CD14-positive monocyte (primary cell): ENCODE data around the gene GALNS. TPM values are rescaled to one million over a fixed set of nuclear protein-coding genes. Genes with fewer than 3 reads are reported as not detected.

Experiments used
- DNase-seq, 3 donors: peaks; one replicate each; pipeline ENCODE4 v3.0.0-alpha.2; 2011 to 2022
- H2AFZ ChIP-seq: 2 replicates; pipeline ENCODE4 v1.6.0; 2012; ENCODE audit warnings: mild to moderate bottlenecking, low read depth, low read length, inconsistent platforms; ENCODE audit not compliant: insufficient read depth, poor library complexity, severe bottlenecking
- H3K27ac ChIP-seq, 2 donors: 1 replicate in 1 of 2; 2 replicates in 1 of 2; pipeline ENCODE4 v1.5.1; 2012 to 2013; ENCODE audit warnings: low read length in 2 of 2, control low read depth in 1 of 2, inconsistent platforms in 1 of 2, low read depth in 1 of 2, mild to moderate bottlenecking in 1 of 2
- H3K27me3 ChIP-seq, 2 donors: one replicate each; pipeline versions ENCODE4 v1.6.0 to v1.6.1; 2011 to 2013; ENCODE audit warnings: low read length in 2 of 2; ENCODE audit not compliant: control insufficient read depth in 2 of 2, insufficient read depth in 2 of 2
- H3K36me3 ChIP-seq, 2 donors: replicated peaks in 1 of 2; 1 replicate in 1 of 2; 2 replicates in 1 of 2; pipeline versions ENCODE4 v1.5.1 to v1.6.1; 2012 to 2013; ENCODE audit warnings: low read length in 2 of 2, control low read depth in 1 of 2, inconsistent platforms in 1 of 2, mild to moderate bottlenecking in 1 of 2; ENCODE audit not compliant: insufficient read depth in 2 of 2, control insufficient read depth in 1 of 2
- H3K4me1 ChIP-seq, 2 donors: 1 replicate in 1 of 2; 2 replicates in 1 of 2; pipeline versions ENCODE4 v1.5.1 to v1.6.1; 2012 to 2013; ENCODE audit warnings: low read length in 2 of 2, control low read depth in 1 of 2, inconsistent platforms in 1 of 2, mild to moderate bottlenecking in 1 of 2, moderate library complexity in 1 of 2; ENCODE audit not compliant: insufficient read depth in 2 of 2, control insufficient read depth in 1 of 2
- H3K4me2 ChIP-seq: replicated peaks from 2 replicates; pipeline ENCODE3; 2012; ENCODE audit warnings: low read length, moderate library complexity, mild to moderate bottlenecking; ENCODE audit not compliant: poor library complexity, severe bottlenecking; ENCODE audit errors: extremely low read depth
- H3K4me3 ChIP-seq, 3 experiments: fragments of 200-600 bp in 1 of 3; sonication (generic) in 1 of 3; replicated peaks in 1 of 3; 1 replicate in 2 of 3; 2 replicates in 1 of 3; pipeline ENCODE4 v1.5.1; 2011 to 2013; ENCODE audit warnings: low read length in 3 of 3, mild to moderate bottlenecking in 3 of 3, control low read depth in 2 of 3, low read depth in 2 of 3, inconsistent platforms in 1 of 3, moderate library complexity in 1 of 3
- H3K79me2 ChIP-seq: 2 replicates; pipeline ENCODE4 v1.6.0; 2012; ENCODE audit warnings: mild to moderate bottlenecking, control low read depth, inconsistent platforms, low read length, moderate library complexity; ENCODE audit not compliant: insufficient read depth
- H3K9ac ChIP-seq: 2 replicates; pipeline ENCODE4 v1.6.0; 2017; ENCODE audit warnings: low read length, mild to moderate bottlenecking; ENCODE audit not compliant: insufficient read depth, poor library complexity, severe bottlenecking
- H3K9me3 ChIP-seq, 2 donors: replicated peaks in 1 of 2; 1 replicate in 1 of 2; 2 replicates in 1 of 2; pipeline versions ENCODE4 v1.5.1 to v1.6.1; 2012 to 2013; ENCODE audit warnings: low read length in 2 of 2, control low read depth in 1 of 2; ENCODE audit not compliant: control insufficient read depth in 1 of 2, insufficient read depth in 1 of 2
- H4K20me1 ChIP-seq: 2 replicates; pipeline ENCODE4 v1.6.0; 2012; ENCODE audit warnings: mild to moderate bottlenecking, low read length, control low read depth, moderate library complexity; ENCODE audit not compliant: insufficient read depth
- H3K27ac Mint-ChIP-seq, 7 donors: one replicate each; pipeline ENCODE4 v1.8.0; 2020; ENCODE audit warnings: mild to moderate bottlenecking in 7 of 7, mixed read lengths in 7 of 7, moderate library complexity in 6 of 7, inconsistent platforms in 2 of 7
- H3K27me3 Mint-ChIP-seq, 3 donors: one replicate each; pipeline ENCODE4 v1.8.0; 2021 to 2022; ENCODE audit warnings: low read depth in 3 of 3, mild to moderate bottlenecking in 3 of 3, mixed read lengths in 3 of 3, moderate library complexity in 3 of 3, inconsistent platforms in 1 of 3
- H3K36me3 Mint-ChIP-seq, 2 donors: one replicate each; pipeline ENCODE4 v1.8.0; 2020; ENCODE audit warnings: mixed read lengths in 2 of 2, inconsistent platforms in 1 of 2, mild to moderate bottlenecking in 1 of 2
- H3K4me1 Mint-ChIP-seq: one replicate; pipeline ENCODE4 v1.8.0; 2020; ENCODE audit warnings: mild to moderate bottlenecking, mixed read lengths
- H3K4me3 Mint-ChIP-seq, 2 donors: one replicate each; pipeline ENCODE4 v1.8.0; 2020; ENCODE audit warnings: mild to moderate bottlenecking in 2 of 2, mixed read lengths in 2 of 2, moderate library complexity in 1 of 2
- H3K9me3 Mint-ChIP-seq, 7 donors: one replicate each; pipeline ENCODE4 v1.8.0; 2020 to 2022; ENCODE audit warnings: mixed read lengths in 7 of 7, mild to moderate bottlenecking in 6 of 7, moderate library complexity in 6 of 7, inconsistent platforms in 2 of 7
- CTCF ChIP-seq: fragments of 200-600 bp; IDR thresholded peaks from one replicate; pipeline ENCODE4 v1.8.0; 2022; ENCODE audit warnings: antibody characterized with exemption, mild to moderate bottlenecking
- WGBS: methylation state at CpG from one replicate; pipeline ENCODE4 v1.1.5; 2013; ENCODE audit warnings: missing lambda C conversion rate; ENCODE audit not compliant: insufficient coverage; 5-methylcytosine and 5-hydroxymethylcytosine counted together
- intact Hi-C, 2 donors: fragments of 100-400 bp; cut with micrococcal nuclease; formaldehyde crosslinking; loops; one replicate each; pipeline versions ENCODE4 v1.15.0 to v1.15.1; 2023
- polyA plus RNA-seq, 3 donors: library from polyadenylated mRNA; depleted of rRNA in 1 of 3; unstranded in 2 of 3; stranded (reverse) in 1 of 3; fragments of 300-500 nt in 2 of 3; fragments of >200 nt in 1 of 3; fragmentation: Illumina TruSeq in 2 of 3; gene quantifications; 1 replicate in 2 of 3; 2 replicates in 1 of 3; pipeline ENCODE4 v1.2.3, GENCODE V29; 2012 to 2021

The GALNS gene
- polyA plus RNA-seq, 3 donors: 20.2 to 34.4 (median 32.2) TPM

- Mint-ChIP-seq H3K4me1 (no peaks in the 10 kb centered on the region), H3K36me3 (peaks cover 59 to 85% of the 10 kb centered on the region in 2 donors), H3K9me3 (peaks cover 13 to 28% (median 18%) of the 10 kb centered on the region in 7 donors), H3K27me3 (peaks cover 0 to 5% (median 1%) of the 10 kb centered on the region in 3 donors), H3K4me3 (no peak overlapping the region), H3K27ac (peak overlapping the region in 2 of 7 donors; percentile 37 to 58)
- intact Hi-C loops: no loop called here
- H4K20me1 ChIP-seq: peaks cover 96% of the 10 kb centered on the region
- H3K9me3 ChIP-seq: peaks cover 9 to 30% of the 10 kb centered on the region in 2 donors
- H3K4me2 ChIP-seq: no peak overlapping the region
- DNase-seq: no peak
- H3K27me3 ChIP-seq: no peaks in the 10 kb centered on the region
- no peaks in the 10 kb centered on the region for H3K79me2 ChIP-seq
- peaks cover 78 to 83% of the 10 kb centered on the region in 2 donors for H3K36me3 ChIP-seq
- WGBS: 97% methylated on average over 36 of the region's 39 CpGs
- H3K4me1 ChIP-seq: no peaks in the 10 kb centered on the region
- no peak for TF ChIP-seq CTCF
- no peak overlapping the region for H3K4me3 ChIP-seq
- no peak overlapping the region for H3K27ac ChIP-seq
- H2AFZ ChIP-seq: no peak overlapping the region
- no peak overlapping the region for H3K9ac ChIP-seq
Observed at GRCh38 chr16:88886845-88887521, 30.2 kb upstream of the GALNS start.

- no peaks in the 10 kb centered on the region for H3K4me1 Mint-ChIP-seq
- 95% methylated on average over 11 of the region's 15 CpGs for WGBS
Observed at GRCh38 chr16:88886420-88886844, 29.7 kb upstream of the GALNS start.

More at GRCh38 chr16:88886420-88886844, 29.7 kb upstream of the GALNS start:
- H3K36me3 ChIP-seq: peaks cover 78 to 83% of the 10 kb centered on the region in 2 donors
- no peak overlapping the region for H3K4me3 Mint-ChIP-seq
- no peak overlapping the region for H3K27ac Mint-ChIP-seq
- no peak overlapping the region for H3K9ac ChIP-seq
- H3K4me2 ChIP-seq: no peak overlapping the region
- H3K36me3 Mint-ChIP-seq: peaks cover 54 to 85% of the 10 kb centered on the region in 2 donors
- TF ChIP-seq CTCF: no peak
- H3K27me3 Mint-ChIP-seq: peaks cover 0 to 5% (median 1%) of the 10 kb centered on the region in 3 donors
- H3K9me3 Mint-ChIP-seq: peaks cover 13 to 28% (median 18%) of the 10 kb centered on the region in 7 donors
- peaks cover 9 to 26% of the 10 kb centered on the region in 2 donors for H3K9me3 ChIP-seq
- H3K79me2 ChIP-seq: no peaks in the 10 kb centered on the region
- H3K27me3 ChIP-seq: no peaks in the 10 kb centered on the region
- no peak overlapping the region for H3K27ac ChIP-seq
- peaks cover 96% of the 10 kb centered on the region for H4K20me1 ChIP-seq
- DNase-seq: no peak
- H3K4me1 ChIP-seq: no peaks in the 10 kb centered on the region
- intact Hi-C loops: no loop called here
- no peak overlapping the region for H2AFZ ChIP-seq
- no peak overlapping the region for H3K4me3 ChIP-seq
